Testis (tissue), 3 donors: ENCODE results near the gene RAD23B. TPM values are rescaled to one million over a fixed set of nuclear protein-coding genes. Genes with fewer than 3 reads are reported as not detected.

Experiments
- DNase-seq: peaks from one replicate; pipeline ENCODE4 v3.0.0-alpha.2; 2019
- H3K27ac ChIP-seq, 2 donors: fragments of 200-600 bp; sonication (generic); one replicate each; pipeline ENCODE4 v1.5.1; 2019
- H3K27me3 ChIP-seq: fragments of 200-600 bp; sonication (generic); one replicate; pipeline ENCODE4 v1.5.1; 2019
- H3K36me3 ChIP-seq: fragments of 200-600 bp; sonication (generic); one replicate; pipeline ENCODE4 v1.5.1; 2017; ENCODE audit warnings: low read depth; ENCODE audit errors: missing control alignments
- H3K4me1 ChIP-seq: fragments of 200-600 bp; sonication (generic); one replicate; pipeline ENCODE4 v1.5.1; 2019
- H3K4me3 ChIP-seq, 2 donors: fragments of 200-600 bp; sonication (generic); one replicate each; pipeline ENCODE4 v1.5.1; 2017 to 2019
- H3K9me3 ChIP-seq: fragments of 200-600 bp; sonication (generic); one replicate; pipeline ENCODE4 v1.5.1; 2017
- CTCF ChIP-seq, 3 experiments: fragments of 450-650 bp in 2 of 3; fragments of 200-600 bp in 1 of 3; sonication (generic) in 1 of 3; IDR thresholded peaks; one replicate each; pipeline ENCODE4 v1.5.1; 2016 to 2019; ENCODE audit warnings: antibody characterized with exemption in 3 of 3, mild to moderate bottlenecking in 2 of 3, moderate library complexity in 1 of 3
- POLR2A ChIP-seq: fragments of 450-650 bp; IDR thresholded peaks from one replicate; pipeline ENCODE4 v1.6.1; 2017; ENCODE audit warnings: antibody characterized with exemption, mild to moderate bottlenecking, moderate library complexity
- WGBS, 2 donors: methylation state at CpG; one replicate each; pipeline ENCODE4 v1.1.5; 2018; 5-methylcytosine and 5-hydroxymethylcytosine counted together
- intact Hi-C: fragments of 100-400 bp; cut with DNase I; formaldehyde crosslinking; loops from one replicate; pipeline ENCODE4 v1.15.1; 2023; ENCODE audit warnings: low total_unique reads
- polyA plus RNA-seq: library from polyadenylated mRNA; stranded (reverse); fragments of 350-450 nt; fragmentation: Illumina TruSeq; extraction: RNeasy Lipid Tissue Mini Kit (QIAGEN cat#74804); gene quantifications from one replicate; pipeline ENCODE4 v1.2.3, GENCODE V29; 2014; ENCODE audit warnings: low read depth, low replicate concordance; ENCODE audit not compliant: insufficient read depth
- total RNA-seq, 2 donors: library from RNA; depleted of rRNA; stranded (reverse); fragments of >200 nt; gene quantifications; one replicate each; pipeline ENCODE4 v1.2.3, GENCODE V29; 2016

RAD23B gene
- total and polyA plus RNA-seq, 3 donors from 2014 or later = 116 to 199 (median 138) TPM

GRCh38 chr9:107266624-107267368 is 16.3 kb upstream of the RAD23B start:
- H3K9me3 ChIP-seq = no peaks in the 10 kb centered on the region
- WGBS, 2 donors = 90 to 91% methylated on average over 7 of the region's 7 CpGs
- H3K27me3 ChIP-seq = no peaks in the 10 kb centered on the region
- intact Hi-C loops = no loop called here
- H3K4me3 ChIP-seq = no peak overlapping the region
- H3K27ac ChIP-seq = no peak overlapping the region
- no peak for DNase-seq
- H3K36me3 ChIP-seq = no peaks in the 10 kb centered on the region
- TF ChIP-seq POLR2A (no peak), CTCF (IDR thresholded peaks at IDR 0.05) (no peak)
- no peaks in the 10 kb centered on the region for H3K4me1 ChIP-seq

GRCh38 chr9:107268560-107268959 is 14.5 kb upstream of the RAD23B start:
- Histone ChIP-seq H3K4me1 (no peaks in the 10 kb centered on the region), H3K27me3 (no peaks in the 10 kb centered on the region), H3K4me3 (no peak overlapping the region), H3K27ac (no peak overlapping the region), H3K36me3 (no peaks in the 10 kb centered on the region), H3K9me3 (no peaks in the 10 kb centered on the region)
- intact Hi-C loops = no loop called here
- TF ChIP-seq POLR2A = no peak
- TF ChIP-seq CTCF (IDR thresholded peaks at IDR 0.05) = no peak
- WGBS, 2 donors = 75 to 77% methylated on average over 2 of the region's 2 CpGs
- DNase-seq = no peak

GRCh38 chr9:107269254-107269653 is 13.8 kb upstream of the RAD23B start:
- no peak for TF ChIP-seq POLR2A
- no peak for TF ChIP-seq CTCF (IDR thresholded peaks at IDR 0.05)
- intact Hi-C loops = no loop called here
- H3K4me1 ChIP-seq = no peaks in the 10 kb centered on the region
- H3K36me3 ChIP-seq = no peaks in the 10 kb centered on the region
- no peaks in the 10 kb centered on the region for H3K27me3 ChIP-seq
- H3K9me3 ChIP-seq = no peaks in the 10 kb centered on the region
- no peak overlapping the region for H3K4me3 ChIP-seq
- H3K27ac ChIP-seq = no peak overlapping the region
- DNase-seq = no peak
- WGBS, 2 donors = 88 to 92% methylated on average over 2 of the region's 2 CpGs

GRCh38 chr9:107269681-107270080 is 13.4 kb upstream of the RAD23B start:
- H3K27ac ChIP-seq = no peak overlapping the region
- H3K4me3 ChIP-seq = no peak overlapping the region
- no peak for TF ChIP-seq POLR2A
- no peak for TF ChIP-seq CTCF (IDR thresholded peaks at IDR 0.05)
- 93 to 98% methylated on average over 4 of the region's 4 CpGs for WGBS, 2 donors
- no peaks in the 10 kb centered on the region for H3K9me3 ChIP-seq
- DNase-seq = no peak
- H3K4me1 ChIP-seq = no peaks in the 10 kb centered on the region
- intact Hi-C loops = no loop called here
- H3K36me3 ChIP-seq = no peaks in the 10 kb centered on the region
- no peaks in the 10 kb centered on the region for H3K27me3 ChIP-seq

- H3K36me3 ChIP-seq = no peaks in the 10 kb centered on the region
- intact Hi-C loops = no loop called here
- H3K27ac ChIP-seq = no peak overlapping the region
- no peaks in the 10 kb centered on the region for H3K27me3 ChIP-seq
- H3K4me1 ChIP-seq = no peaks in the 10 kb centered on the region
- no peaks in the 10 kb centered on the region for H3K9me3 ChIP-seq
- TF ChIP-seq POLR2A (no peak), CTCF (IDR thresholded peaks at IDR 0.05) (no peak)
- WGBS, 2 donors = 58 to 60% methylated on average over 1 of the region's 1 CpG
- no peak overlapping the region for H3K4me3 ChIP-seq
- no peak for DNase-seq
These were observed 13.0 kb upstream of the RAD23B start for GRCh38 chr9:107270082-107270481.
